ENCODE results near the gene GBX2. TPM values are rescaled to one million over a fixed set of nuclear protein-coding genes. Genes with fewer than 3 reads are reported as not detected.
"Not testable (repeated sequence)": the region's sequence is repeated elsewhere in the genome, so short reads cannot be mapped to it uniquely, and the experiment has no call there.

The GBX2 gene
- total and polyA plus RNA-seq, 3 donors from 2014 or later, result 0.47 to 0.90 (median 0.56) TPM

DNA sequence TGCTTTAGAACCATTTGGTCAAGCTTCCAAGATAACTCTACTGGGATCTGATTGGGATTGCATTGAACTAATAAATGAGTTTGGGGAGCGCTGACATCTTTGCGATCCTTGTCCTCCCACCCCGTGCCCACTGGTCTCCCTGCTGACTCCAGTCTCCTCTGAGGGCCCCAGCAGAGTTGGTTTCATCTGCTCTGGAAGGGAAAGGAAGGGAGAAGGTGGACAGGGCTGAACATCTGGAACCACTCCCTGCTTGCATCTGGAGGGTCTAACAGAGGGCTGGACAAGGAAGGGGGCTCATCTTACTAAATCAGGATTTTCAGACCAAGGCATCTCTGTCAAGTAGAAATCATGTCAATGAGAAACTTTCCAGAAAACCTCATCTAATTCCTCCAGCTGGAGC is 12.8 kb downstream of the GBX2 start:
- no peaks in the 10 kb centered on the region for H3K9me3 ChIP-seq
- 81 to 82% methylated on average over 3 of the region's 3 CpGs for WGBS, 2 donors
- intact Hi-C loops (cut with DNase I; ENCODE audit: low total_unique reads), result no loop called here
- TF ChIP-seq CTCF (IDR thresholded peaks at IDR 0.05), result no peak
- TF ChIP-seq POLR2A (IDR thresholded peaks at IDR 0.05), result no peak
- DNase-seq, result no peak
- H3K4me3 ChIP-seq, result no peak overlapping the region
- H3K27me3 ChIP-seq, result no peaks in the 10 kb centered on the region
- no peak overlapping the region for H3K27ac ChIP-seq
- H3K4me1 ChIP-seq, result no peaks in the 10 kb centered on the region
- H3K36me3 ChIP-seq (ENCODE audit: low read depth, missing control alignments), result no peaks in the 10 kb centered on the region

- Histone ChIP-seq H3K9me3 (no peaks in the 10 kb centered on the region), H3K27ac (no peak overlapping the region), H3K36me3 (ENCODE audit: low read depth, missing control alignments) (no peaks in the 10 kb centered on the region), H3K27me3 (no peaks in the 10 kb centered on the region), H3K4me3 (no peak overlapping the region), H3K4me1 (no peaks in the 10 kb centered on the region)
- 89 to 96% methylated on average over 7 of the region's 7 CpGs for WGBS, 2 donors
- intact Hi-C loops (cut with DNase I; ENCODE audit: low total_unique reads), result no loop called here
- no peak for DNase-seq
- TF ChIP-seq POLR2A (IDR thresholded peaks at IDR 0.05) (no peak), CTCF (IDR thresholded peaks at IDR 0.05) (no peak)
Measured at GRCh38 chr2:236146436-236146835, 21.8 kb downstream of the GBX2 start.

DNA sequence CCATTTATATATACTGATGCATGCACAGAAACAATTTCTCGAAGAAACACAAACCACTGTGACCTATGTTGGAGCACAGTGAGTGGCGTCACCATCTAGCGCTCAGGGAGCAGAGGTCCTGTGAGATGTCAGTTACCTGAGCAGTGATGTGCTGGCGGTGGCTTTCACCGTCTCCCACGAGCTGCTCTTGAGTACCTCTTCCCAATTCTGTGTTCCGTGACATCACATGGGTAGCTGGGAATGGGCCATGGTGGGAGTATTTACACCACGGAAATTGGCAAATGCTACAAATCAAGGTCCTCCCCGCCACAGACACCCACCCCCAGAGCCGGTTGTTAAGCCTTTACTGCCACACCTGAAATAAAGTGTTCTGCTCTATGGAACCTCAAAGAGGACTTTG is 24.4 kb downstream of the GBX2 start:
- Histone ChIP-seq H3K36me3 (ENCODE audit: low read depth, missing control alignments) (no peaks in the 10 kb centered on the region), H3K27ac (no peak overlapping the region), H3K27me3 (no peaks in the 10 kb centered on the region), H3K4me3 (no peak overlapping the region), H3K4me1 (no peaks in the 10 kb centered on the region), H3K9me3 (no peaks in the 10 kb centered on the region)
- intact Hi-C loops (cut with DNase I; ENCODE audit: low total_unique reads), result no loop called here
- peak; percentile 10 for DNase-seq
- TF ChIP-seq CTCF (IDR thresholded peaks at IDR 0.05) (no peak), POLR2A (IDR thresholded peaks at IDR 0.05) (no peak)
- 89 to 93% methylated on average over 10 of the region's 10 CpGs for WGBS, 2 donors

- DNase-seq; H3K27ac ChIP-seq; H3K4me3 ChIP-seq; H3K4me1 ChIP-seq; H3K27me3 ChIP-seq; intact Hi-C loops (cut with DNase I; ENCODE audit: low total_unique reads); H3K36me3 ChIP-seq (ENCODE audit: low read depth, missing control alignments); H3K9me3 ChIP-seq: not testable (repeated sequence)
- WGBS, 2 donors, result 67 to 74% methylated on average over 7 to 11 of the region's 11 CpGs
Measured at GRCh38 chr2:236141616-236142015, 26.6 kb downstream of the GBX2 start.

- DNase-seq, result no peak
- no peak overlapping the region for H3K4me3 ChIP-seq
- no peaks in the 10 kb centered on the region for H3K4me1 ChIP-seq
- no peaks in the 10 kb centered on the region for H3K36me3 ChIP-seq (ENCODE audit: low read depth, missing control alignments)
- WGBS, 2 donors, result 91 to 92% methylated on average over 10 of the region's 10 CpGs
- H3K27ac ChIP-seq, result no peak overlapping the region
- intact Hi-C loops (cut with DNase I; ENCODE audit: low total_unique reads), result no loop called here
- H3K9me3 ChIP-seq, result no peaks in the 10 kb centered on the region
- H3K27me3 ChIP-seq, result no peaks in the 10 kb centered on the region
- TF ChIP-seq CTCF (IDR thresholded peaks at IDR 0.05), result no peak
- no peak for TF ChIP-seq POLR2A (IDR thresholded peaks at IDR 0.05)
Measured at GRCh38 chr2:236137066-236137465, 31.1 kb downstream of the GBX2 start.

Measured in testis (tissue), 3 donors.